ENCODE results near the gene COL12A1.

Gene COL12A1

DNA sequence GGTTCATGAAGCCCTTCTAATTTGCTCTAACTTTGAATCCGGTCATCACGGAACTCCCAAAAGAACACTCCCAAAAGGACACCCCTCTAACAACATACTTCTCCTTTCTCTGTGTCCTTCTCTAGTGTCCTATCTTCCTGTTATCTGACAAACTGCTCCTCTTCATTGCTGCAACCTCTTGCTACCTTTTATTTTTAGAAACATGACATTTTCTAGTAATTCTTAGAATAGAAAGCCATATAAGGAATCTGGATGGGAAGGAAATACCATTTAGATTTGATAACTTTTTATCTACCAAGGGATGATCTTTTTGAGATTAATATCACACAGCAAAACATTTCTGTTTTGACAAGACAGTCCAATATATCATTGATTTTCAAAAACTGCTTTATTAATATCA, 63.1 kb downstream of the COL12A1 start:
- H3K36me3 ChIP-seq (ENCODE audit: control insufficient read depth, insufficient read depth, low read length): peaks cover 15% of the 10 kb centered on the region
- WGBS, 2 experiments (ENCODE audit: insufficient coverage in 2 of 2): 94% methylated on average over 2 of the region's 2 CpGs

GRCh38 chr6:75135876-75136275, 70.0 kb downstream of the COL12A1 start:
- 100% methylated on average over 1 of the region's 3 CpGs for WGBS, 2 experiments (ENCODE audit: insufficient coverage in 2 of 2)
- Histone ChIP-seq H3K9me3 (ENCODE audit: control insufficient read depth, low read length) (no peaks in the 10 kb centered on the region), H3K27ac (ENCODE audit: low read depth, low read length, severe bottlenecking) (no peak overlapping the region), H3K36me3 (ENCODE audit: control insufficient read depth, insufficient read depth, low read length) (peaks cover 15% of the 10 kb centered on the region), H3K4me1 (ENCODE audit: control insufficient read depth, insufficient read depth, low read length, poor library complexity, severe bottlenecking) (peaks cover 1% of the 10 kb centered on the region), H3K4me3 (ENCODE audit: extremely low read depth, insufficient read depth, low read length, poor library complexity, severe bottlenecking) (no peak overlapping the region)

More for the DNA sequence above, 63.1 kb downstream of the COL12A1 start:
- Histone ChIP-seq H3K4me1 (ENCODE audit: control insufficient read depth, insufficient read depth, low read length, poor library complexity, severe bottlenecking) (no peaks in the 10 kb centered on the region), H3K27ac (ENCODE audit: low read depth, low read length, severe bottlenecking) (no peak overlapping the region), H3K4me3 (ENCODE audit: extremely low read depth, insufficient read depth, low read length, poor library complexity, severe bottlenecking) (no peak overlapping the region), H3K9me3 (ENCODE audit: control insufficient read depth, low read length) (no peaks in the 10 kb centered on the region)

DNA sequence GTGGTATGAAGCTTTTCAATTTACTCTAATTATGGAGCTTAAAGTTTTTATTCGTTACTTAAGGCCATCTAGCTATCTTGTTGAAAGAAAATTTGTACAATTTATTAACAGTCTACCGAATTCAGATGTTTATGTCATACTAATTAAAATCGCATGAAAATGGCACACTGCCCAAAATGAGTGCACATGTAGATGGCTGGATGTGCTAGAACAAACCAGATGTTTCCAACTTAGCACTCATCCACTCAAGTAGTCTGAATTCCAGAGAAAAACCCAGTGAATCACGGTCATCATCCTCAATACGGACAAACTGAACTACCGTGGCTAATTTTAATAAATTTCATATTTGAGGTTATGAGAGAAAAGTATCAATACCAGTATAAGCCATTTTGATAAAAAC, 70.4 kb downstream of the COL12A1 start:
- Histone ChIP-seq H3K9me3 (ENCODE audit: control insufficient read depth, low read length) (no peaks in the 10 kb centered on the region), H3K36me3 (ENCODE audit: control insufficient read depth, insufficient read depth, low read length) (peaks cover 19% of the 10 kb centered on the region), H3K4me1 (ENCODE audit: control insufficient read depth, insufficient read depth, low read length, poor library complexity, severe bottlenecking) (peaks cover 5% of the 10 kb centered on the region), H3K27ac (ENCODE audit: low read depth, low read length, severe bottlenecking) (no peak overlapping the region), H3K4me3 (ENCODE audit: extremely low read depth, insufficient read depth, low read length, poor library complexity, severe bottlenecking) (no peak overlapping the region)
- no CpG with 5 or more reads among the region's 6 CpGs for WGBS, 2 experiments (ENCODE audit: insufficient coverage in 2 of 2)

DNA sequence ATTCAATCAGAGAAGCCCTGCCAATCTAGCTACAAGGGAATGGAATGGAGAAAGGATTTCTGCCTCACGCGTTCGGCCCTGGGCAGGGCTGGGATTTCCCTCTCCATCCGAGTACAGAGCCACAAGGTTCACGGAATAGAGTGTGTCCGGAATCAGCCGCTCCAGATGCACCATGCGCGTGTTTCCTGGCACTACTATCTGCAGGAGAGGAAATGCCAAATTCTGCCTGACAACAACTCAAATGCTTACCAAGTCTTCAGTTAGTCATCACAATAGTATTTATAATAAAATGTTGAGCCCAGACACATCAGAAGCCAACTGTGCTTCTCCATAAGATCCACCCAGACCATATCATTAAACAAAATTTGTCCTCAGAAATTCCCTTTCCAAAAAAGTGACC, 75.1 kb downstream of the COL12A1 start:
- Histone ChIP-seq H3K4me1 (ENCODE audit: control insufficient read depth, insufficient read depth, low read length, poor library complexity, severe bottlenecking) (peaks cover 5% of the 10 kb centered on the region), H3K9me3 (ENCODE audit: control insufficient read depth, low read length) (no peaks in the 10 kb centered on the region), H3K4me3 (ENCODE audit: extremely low read depth, insufficient read depth, low read length, poor library complexity, severe bottlenecking) (no peak overlapping the region), H3K36me3 (ENCODE audit: control insufficient read depth, insufficient read depth, low read length) (peaks cover 6% of the 10 kb centered on the region), H3K27ac (ENCODE audit: low read depth, low read length, severe bottlenecking) (no peak overlapping the region)
- WGBS, 2 experiments (ENCODE audit: insufficient coverage in 2 of 2): 97 to 100% methylated on average over 6 to 9 of the region's 9 CpGs

- peaks cover 5% of the 10 kb centered on the region for H3K4me1 ChIP-seq (ENCODE audit: control insufficient read depth, insufficient read depth, low read length, poor library complexity, severe bottlenecking)
- H3K9me3 ChIP-seq (ENCODE audit: control insufficient read depth, low read length): no peaks in the 10 kb centered on the region
- peaks cover 11% of the 10 kb centered on the region for H3K36me3 ChIP-seq (ENCODE audit: control insufficient read depth, insufficient read depth, low read length)
- WGBS, 2 experiments (ENCODE audit: insufficient coverage in 2 of 2): no CpG with 5 or more reads among the region's 3 CpGs
- H3K4me3 ChIP-seq (ENCODE audit: extremely low read depth, insufficient read depth, low read length, poor library complexity, severe bottlenecking): no peak overlapping the region
- H3K27ac ChIP-seq (ENCODE audit: low read depth, low read length, severe bottlenecking): no peak overlapping the region
These were observed 76.8 kb downstream of the COL12A1 start for GRCh38 chr6:75128878-75129570.

DNA sequence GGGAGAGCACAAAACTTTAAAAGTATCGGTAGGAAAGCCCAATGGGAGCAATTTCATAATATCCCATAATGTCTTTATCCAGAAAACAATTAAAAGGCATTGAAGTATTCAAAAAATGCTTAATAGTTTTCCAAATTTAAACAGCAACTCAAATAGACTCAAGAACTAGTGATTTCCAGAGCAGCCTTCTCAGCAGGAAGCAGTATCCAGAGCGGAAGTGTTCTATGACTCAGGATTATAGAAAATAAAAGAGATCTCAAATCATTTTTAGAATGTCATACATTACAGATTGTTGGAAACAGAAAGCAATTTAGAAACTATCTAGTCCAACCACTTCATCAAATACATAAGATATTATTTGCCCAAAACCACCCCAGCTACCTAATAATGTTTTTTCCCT, 79.3 kb downstream of the COL12A1 start:
- no peak overlapping the region for H3K27ac ChIP-seq (ENCODE audit: low read depth, low read length, severe bottlenecking)
- H3K4me3 ChIP-seq (ENCODE audit: extremely low read depth, insufficient read depth, low read length, poor library complexity, severe bottlenecking): no peak overlapping the region
- peaks cover 5% of the 10 kb centered on the region for H3K4me1 ChIP-seq (ENCODE audit: control insufficient read depth, insufficient read depth, low read length, poor library complexity, severe bottlenecking)
- peaks cover 20% of the 10 kb centered on the region for H3K36me3 ChIP-seq (ENCODE audit: control insufficient read depth, insufficient read depth, low read length)
- WGBS, 2 experiments (ENCODE audit: insufficient coverage in 2 of 2): no CpG with 5 or more reads among the region's 2 CpGs
- no peaks in the 10 kb centered on the region for H3K9me3 ChIP-seq (ENCODE audit: control insufficient read depth, low read length)

DNA sequence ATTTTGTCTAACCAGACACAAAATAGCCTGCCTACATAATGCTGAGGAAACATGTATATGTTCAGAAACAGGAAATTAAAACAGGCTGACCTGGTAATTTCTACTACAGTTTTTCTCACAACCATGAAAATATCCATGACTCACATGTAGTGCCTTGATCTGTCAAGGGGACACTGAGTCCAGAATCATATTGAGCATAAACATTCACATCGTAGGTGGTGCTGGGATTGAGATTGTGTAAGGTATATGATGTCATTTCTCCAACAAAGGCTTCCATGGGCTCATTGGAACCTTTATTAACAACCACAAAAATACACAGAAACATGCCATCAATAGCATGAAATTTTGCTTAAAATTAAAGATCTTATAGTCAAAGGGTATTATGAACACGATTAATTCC, 80.9 kb downstream of the COL12A1 start:
- H3K27ac ChIP-seq (ENCODE audit: low read depth, low read length, severe bottlenecking): no peak overlapping the region
- H3K36me3 ChIP-seq (ENCODE audit: control insufficient read depth, insufficient read depth, low read length): peaks cover 14% of the 10 kb centered on the region
- no CpG with 5 or more reads among the region's 2 CpGs for WGBS, 2 experiments (ENCODE audit: insufficient coverage in 2 of 2)
- no peaks in the 10 kb centered on the region for H3K9me3 ChIP-seq (ENCODE audit: control insufficient read depth, low read length)
- H3K4me3 ChIP-seq (ENCODE audit: extremely low read depth, insufficient read depth, low read length, poor library complexity, severe bottlenecking): no peak overlapping the region
- no peaks in the 10 kb centered on the region for H3K4me1 ChIP-seq (ENCODE audit: control insufficient read depth, insufficient read depth, low read length, poor library complexity, severe bottlenecking)

GRCh38 chr6:75124085-75124484, 81.8 kb downstream of the COL12A1 start:
- Histone ChIP-seq H3K4me1 (ENCODE audit: control insufficient read depth, insufficient read depth, low read length, poor library complexity, severe bottlenecking) (no peaks in the 10 kb centered on the region), H3K36me3 (ENCODE audit: control insufficient read depth, insufficient read depth, low read length) (peaks cover 14% of the 10 kb centered on the region), H3K9me3 (ENCODE audit: control insufficient read depth, low read length) (no peaks in the 10 kb centered on the region), H3K4me3 (ENCODE audit: extremely low read depth, insufficient read depth, low read length, poor library complexity, severe bottlenecking) (no peak overlapping the region), H3K27ac (ENCODE audit: low read depth, low read length, severe bottlenecking) (no peak overlapping the region)
- no CpG with 5 or more reads among the region's 2 CpGs for WGBS, 2 experiments (ENCODE audit: insufficient coverage in 2 of 2)

- WGBS, 2 experiments (ENCODE audit: insufficient coverage in 2 of 2): 86 to 89% methylated on average over 1 to 5 of the region's 8 CpGs
- Histone ChIP-seq H3K36me3 (ENCODE audit: control insufficient read depth, insufficient read depth, low read length) (peaks cover 16% of the 10 kb centered on the region), H3K4me1 (ENCODE audit: control insufficient read depth, insufficient read depth, low read length, poor library complexity, severe bottlenecking) (peaks cover 7% of the 10 kb centered on the region), H3K9me3 (ENCODE audit: control insufficient read depth, low read length) (no peaks in the 10 kb centered on the region), H3K4me3 (ENCODE audit: extremely low read depth, insufficient read depth, low read length, poor library complexity, severe bottlenecking) (no peak overlapping the region), H3K27ac (ENCODE audit: low read depth, low read length, severe bottlenecking) (no peak overlapping the region)
These were observed 86.8 kb downstream of the COL12A1 start for GRCh38 chr6:75118925-75119515.

- Histone ChIP-seq H3K4me3 (ENCODE audit: extremely low read depth, insufficient read depth, low read length, poor library complexity, severe bottlenecking) (no peak overlapping the region), H3K9me3 (ENCODE audit: control insufficient read depth, low read length) (no peaks in the 10 kb centered on the region), H3K4me1 (ENCODE audit: control insufficient read depth, insufficient read depth, low read length, poor library complexity, severe bottlenecking) (peaks cover 7% of the 10 kb centered on the region), H3K36me3 (ENCODE audit: control insufficient read depth, insufficient read depth, low read length) (peaks cover 11% of the 10 kb centered on the region), H3K27ac (ENCODE audit: low read depth, low read length, severe bottlenecking) (no peak overlapping the region)
- no CpG with 5 or more reads among the region's 2 CpGs for WGBS, 2 experiments (ENCODE audit: insufficient coverage in 2 of 2)
These were observed 88.2 kb downstream of the COL12A1 start for GRCh38 chr6:75117701-75118100.

DNA sequence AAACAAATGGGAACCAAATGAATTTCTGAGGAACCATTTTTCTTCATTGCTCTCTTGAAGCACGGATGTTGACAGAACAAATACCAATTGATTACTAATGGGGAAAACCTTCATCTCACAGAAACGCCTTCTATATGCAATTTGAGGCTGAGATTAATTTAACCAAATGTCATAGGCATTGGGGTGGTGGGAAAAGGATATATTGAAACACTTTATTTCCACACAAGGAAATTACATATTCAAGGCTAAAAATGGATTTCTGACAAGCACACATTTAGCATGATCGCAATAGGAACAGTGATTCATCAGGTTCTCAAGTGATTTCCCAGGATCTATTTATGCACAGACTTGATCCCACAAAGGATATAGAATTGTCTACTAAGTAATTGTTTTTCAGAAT, 88.9 kb downstream of the COL12A1 start:
- WGBS, 2 experiments (ENCODE audit: insufficient coverage in 2 of 2): 83 to 100% methylated on average over 1 to 2 of the region's 3 CpGs
- Histone ChIP-seq H3K36me3 (ENCODE audit: control insufficient read depth, insufficient read depth, low read length) (peaks cover 11% of the 10 kb centered on the region), H3K4me1 (ENCODE audit: control insufficient read depth, insufficient read depth, low read length, poor library complexity, severe bottlenecking) (peaks cover 7% of the 10 kb centered on the region)

More for the DNA sequence above, 88.9 kb downstream of the COL12A1 start:
- H3K4me3 ChIP-seq (ENCODE audit: extremely low read depth, insufficient read depth, low read length, poor library complexity, severe bottlenecking): no peak overlapping the region
- H3K27ac ChIP-seq (ENCODE audit: low read depth, low read length, severe bottlenecking): no peak overlapping the region
- H3K9me3 ChIP-seq (ENCODE audit: control insufficient read depth, low read length): no peaks in the 10 kb centered on the region
